Measurements from ENCODE around the gene FLRT2. TPM values are rescaled to one million over a fixed set of nuclear protein-coding genes. Genes with fewer than 3 reads are reported as not detected.

The FLRT2 gene
- total and polyA plus RNA-seq, 9 of the 15 experiments (the other 6 are each of a cell fraction or from before 2014, with no cell fraction given), result 0.02 TPM; not detected in 8

DNA sequence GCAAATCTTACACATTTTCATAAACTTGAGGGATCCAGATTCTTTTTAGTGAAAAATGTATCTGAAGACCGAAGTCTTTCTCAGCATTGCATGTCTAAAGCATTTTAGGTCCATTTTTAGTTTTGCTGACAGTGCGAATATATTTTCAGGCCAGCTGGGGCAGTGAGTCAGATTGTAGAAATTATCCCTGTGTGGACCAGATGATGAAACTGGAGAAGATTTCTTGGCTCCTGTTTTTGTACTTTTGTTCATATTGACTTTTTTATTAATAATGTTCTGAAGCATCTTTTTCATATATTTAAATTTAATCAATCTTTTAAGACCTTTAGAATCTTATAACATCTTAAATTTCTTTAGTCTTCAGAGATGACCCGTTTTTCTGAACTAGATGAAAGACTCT, 173.1 kb downstream of the FLRT2 start (continued):
- TF ChIP-seq, protein P1, sequence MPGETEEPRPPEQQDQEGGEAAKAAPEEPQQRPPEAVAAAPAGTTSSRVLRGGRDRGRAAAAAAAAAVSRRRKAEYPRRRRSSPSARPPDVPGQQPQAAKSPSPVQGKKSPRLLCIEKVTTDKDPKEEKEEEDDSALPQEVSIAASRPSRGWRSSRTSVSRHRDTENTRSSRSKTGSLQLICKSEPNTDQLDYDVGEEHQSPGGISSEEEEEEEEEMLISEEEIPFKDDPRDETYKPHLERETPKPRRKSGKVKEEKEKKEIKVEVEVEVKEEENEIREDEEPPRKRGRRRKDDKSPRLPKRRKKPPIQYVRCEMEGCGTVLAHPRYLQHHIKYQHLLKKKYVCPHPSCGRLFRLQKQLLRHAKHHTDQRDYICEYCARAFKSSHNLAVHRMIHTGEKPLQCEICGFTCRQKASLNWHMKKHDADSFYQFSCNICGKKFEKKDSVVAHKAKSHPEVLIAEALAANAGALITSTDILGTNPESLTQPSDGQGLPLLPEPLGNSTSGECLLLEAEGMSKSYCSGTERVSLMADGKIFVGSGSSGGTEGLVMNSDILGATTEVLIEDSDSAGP (CRISPR knock-in tag; IDR thresholded peaks at IDR 0.05), result no peak
- TF ChIP-seq, protein P2, sequence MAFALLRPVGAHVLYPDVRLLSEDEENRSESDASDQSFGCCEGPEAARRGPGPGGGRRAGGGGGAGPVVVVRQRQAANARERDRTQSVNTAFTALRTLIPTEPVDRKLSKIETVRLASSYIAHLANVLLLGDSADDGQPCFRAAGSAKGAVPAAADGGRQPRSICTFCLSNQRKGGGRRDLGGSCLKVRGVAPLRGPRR (CRISPR knock-in tag; IDR thresholded peaks at IDR 0.05), result no peak
- TF ChIP-seq, protein P3, sequence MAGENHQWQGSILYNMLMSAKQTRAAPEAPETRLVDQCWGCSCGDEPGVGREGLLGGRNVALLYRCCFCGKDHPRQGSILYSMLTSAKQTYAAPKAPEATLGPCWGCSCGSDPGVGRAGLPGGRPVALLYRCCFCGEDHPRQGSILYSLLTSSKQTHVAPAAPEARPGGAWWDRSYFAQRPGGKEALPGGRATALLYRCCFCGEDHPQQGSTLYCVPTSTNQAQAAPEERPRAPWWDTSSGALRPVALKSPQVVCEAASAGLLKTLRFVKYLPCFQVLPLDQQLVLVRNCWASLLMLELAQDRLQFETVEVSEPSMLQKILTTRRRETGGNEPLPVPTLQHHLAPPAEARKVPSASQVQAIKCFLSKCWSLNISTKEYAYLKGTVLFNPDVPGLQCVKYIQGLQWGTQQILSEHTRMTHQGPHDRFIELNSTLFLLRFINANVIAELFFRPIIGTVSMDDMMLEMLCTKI (IDR thresholded peaks at IDR 0.05; ENCODE audit: partially characterized antibody), result no peak
- TF ChIP-seq ZNF41 (CRISPR knock-in tag; conservative IDR thresholded peaks at IDR 0.05), result no peak
- TF ChIP-seq, protein P4, sequence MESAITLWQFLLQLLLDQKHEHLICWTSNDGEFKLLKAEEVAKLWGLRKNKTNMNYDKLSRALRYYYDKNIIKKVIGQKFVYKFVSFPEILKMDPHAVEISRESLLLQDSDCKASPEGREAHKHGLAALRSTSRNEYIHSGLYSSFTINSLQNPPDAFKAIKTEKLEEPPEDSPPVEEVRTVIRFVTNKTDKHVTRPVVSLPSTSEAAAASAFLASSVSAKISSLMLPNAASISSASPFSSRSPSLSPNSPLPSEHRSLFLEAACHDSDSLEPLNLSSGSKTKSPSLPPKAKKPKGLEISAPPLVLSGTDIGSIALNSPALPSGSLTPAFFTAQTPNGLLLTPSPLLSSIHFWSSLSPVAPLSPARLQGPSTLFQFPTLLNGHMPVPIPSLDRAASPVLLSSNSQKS (CRISPR knock-in tag; IDR thresholded peaks at IDR 0.05), result no peak
- no peak for TF ChIP-seq PCBP2 (IDR thresholded peaks at IDR 0.05; ENCODE audit: low read depth, low read length, poor library complexity, severe bottlenecking)
- no peak for TF ChIP-seq GATAD2A (IDR thresholded peaks at IDR 0.05)

Measured in K562 (cell line).